ENCODE data around the gene AK5.

Gene AK5

DNA sequence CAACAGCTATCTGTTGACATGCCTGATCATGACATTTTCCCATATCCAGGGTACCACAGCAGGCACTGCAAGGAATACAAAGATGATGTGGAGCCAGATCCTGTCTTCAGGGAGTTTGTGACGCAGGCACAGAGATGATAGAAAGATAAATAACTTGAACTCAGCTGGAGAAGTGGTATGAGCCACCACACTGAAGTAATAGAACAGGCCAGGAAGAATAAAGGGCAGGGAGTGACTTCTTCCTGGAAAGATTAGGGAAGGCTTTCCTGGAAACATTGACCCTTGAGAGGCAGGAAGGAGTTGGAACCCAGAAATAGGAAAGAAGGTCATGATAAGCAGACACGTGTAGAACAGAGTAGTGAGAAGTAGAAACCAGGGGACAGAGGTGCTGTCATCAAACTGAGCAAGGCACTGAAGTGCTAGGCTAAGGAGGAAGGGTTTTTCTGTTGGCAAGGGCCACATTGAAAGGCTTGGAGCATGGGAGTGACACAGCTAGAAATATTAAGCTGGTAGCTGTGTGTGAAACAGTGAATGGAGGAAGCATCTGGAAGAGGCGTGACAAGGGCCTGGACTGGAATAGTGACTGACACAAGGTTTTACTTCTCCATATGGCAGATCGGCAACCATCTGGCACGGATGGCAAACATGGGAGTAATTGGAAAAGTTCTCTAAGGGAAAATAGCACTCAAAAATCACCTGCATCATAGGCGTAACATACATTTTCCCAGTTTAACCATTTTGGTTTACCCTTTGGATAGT, 68.4 kb downstream of the AK5 start:
- ATAC-seq (ENCODE audit: low read depth), result no peak
- Mint-ChIP-seq H3K36me3 (no peaks in the 10 kb centered on the region), H3K4me3 (no peak overlapping the region), H3K27ac (no peak overlapping the region), H3K27me3 (peaks cover 2% of the 10 kb centered on the region), H3K4me1 (no peaks in the 10 kb centered on the region), H3K9me3 (no peaks in the 10 kb centered on the region)
- DNase-seq (ENCODE audit: low spot score in 2 of 2), result no peak

DNA sequence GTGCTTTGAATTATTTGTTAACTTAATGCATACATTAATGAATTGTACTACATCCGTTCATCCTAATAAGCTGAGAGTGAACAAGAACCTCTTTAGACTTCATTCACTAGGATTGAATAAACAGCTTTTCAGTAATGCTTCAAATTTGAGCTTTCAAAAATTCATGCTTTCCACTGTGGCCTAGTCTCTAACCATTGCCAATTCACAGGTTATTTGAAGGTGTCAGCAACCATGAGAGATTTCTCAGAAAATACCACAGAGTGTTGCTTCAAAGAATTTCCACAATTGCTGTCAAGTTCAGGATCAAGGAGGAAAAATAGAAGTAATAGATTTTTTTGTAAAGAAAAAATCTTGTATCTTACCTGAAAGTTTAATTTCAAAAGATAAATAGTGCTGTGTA, 72.7 kb downstream of the AK5 start:
- H3K27me3 Mint-ChIP-seq, result peaks cover 5% of the 10 kb centered on the region
- H3K27ac Mint-ChIP-seq, result no peak overlapping the region
- no peaks in the 10 kb centered on the region for H3K4me1 Mint-ChIP-seq
- no peak overlapping the region for H3K4me3 Mint-ChIP-seq
- no peaks in the 10 kb centered on the region for H3K36me3 Mint-ChIP-seq
- ATAC-seq (ENCODE audit: low read depth) (no peak), DNase-seq (ENCODE audit: low spot score in 2 of 2) (no peak)
- no peaks in the 10 kb centered on the region for H3K9me3 Mint-ChIP-seq

DNA sequence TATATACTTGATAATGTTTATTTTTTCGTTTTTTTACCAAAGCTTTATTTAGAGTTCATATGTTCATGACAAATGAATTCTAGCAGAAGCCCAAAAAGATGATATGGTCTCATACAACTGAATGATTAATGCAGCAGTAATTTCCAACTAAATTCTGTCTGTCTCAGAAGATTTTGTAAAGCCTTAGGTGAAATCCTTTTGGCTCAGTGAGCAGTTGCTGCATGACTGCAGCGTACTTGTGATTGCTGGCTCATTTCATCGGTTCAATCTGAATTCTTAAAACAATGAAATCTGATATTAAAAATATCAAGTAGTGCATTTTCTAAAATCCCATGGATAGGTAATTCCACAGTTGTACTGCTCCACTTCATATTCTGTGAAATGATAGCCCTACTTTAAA, 73.2 kb downstream of the AK5 start:
- Mint-ChIP-seq H3K27ac (no peak overlapping the region), H3K4me1 (no peaks in the 10 kb centered on the region), H3K9me3 (no peaks in the 10 kb centered on the region), H3K4me3 (no peak overlapping the region), H3K27me3 (peaks cover 6% of the 10 kb centered on the region), H3K36me3 (no peaks in the 10 kb centered on the region)
- DNase-seq (ENCODE audit: low spot score in 2 of 2) (no peak), ATAC-seq (ENCODE audit: low read depth) (no peak)

DNA sequence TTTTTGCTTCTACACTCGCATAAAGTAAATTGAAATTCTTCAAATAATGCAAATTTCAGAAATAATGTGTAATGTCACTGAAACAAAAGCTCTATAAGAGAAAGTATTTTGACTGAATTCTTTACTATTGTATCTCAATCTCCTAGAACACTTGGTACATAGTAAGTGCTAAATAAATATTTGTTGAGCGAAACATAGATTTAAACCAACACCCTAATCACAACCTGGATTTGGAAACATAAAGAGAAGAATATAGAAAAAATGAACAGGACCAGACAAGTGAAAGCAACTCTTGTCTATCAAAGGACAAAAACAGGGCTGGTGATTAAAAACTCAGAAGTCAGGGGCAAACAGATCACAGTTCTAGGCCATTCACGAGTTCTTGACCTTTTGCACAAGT, 74.3 kb downstream of the AK5 start:
- DNase-seq (ENCODE audit: low spot score in 2 of 2), result no peak
- H3K36me3 Mint-ChIP-seq, result no peaks in the 10 kb centered on the region
- no peak overlapping the region for H3K27ac Mint-ChIP-seq
- ATAC-seq (ENCODE audit: low read depth), result no peak
- peaks cover 6% of the 10 kb centered on the region for H3K27me3 Mint-ChIP-seq
- no peak overlapping the region for H3K4me3 Mint-ChIP-seq
- no peaks in the 10 kb centered on the region for H3K9me3 Mint-ChIP-seq
- no peaks in the 10 kb centered on the region for H3K4me1 Mint-ChIP-seq

DNA sequence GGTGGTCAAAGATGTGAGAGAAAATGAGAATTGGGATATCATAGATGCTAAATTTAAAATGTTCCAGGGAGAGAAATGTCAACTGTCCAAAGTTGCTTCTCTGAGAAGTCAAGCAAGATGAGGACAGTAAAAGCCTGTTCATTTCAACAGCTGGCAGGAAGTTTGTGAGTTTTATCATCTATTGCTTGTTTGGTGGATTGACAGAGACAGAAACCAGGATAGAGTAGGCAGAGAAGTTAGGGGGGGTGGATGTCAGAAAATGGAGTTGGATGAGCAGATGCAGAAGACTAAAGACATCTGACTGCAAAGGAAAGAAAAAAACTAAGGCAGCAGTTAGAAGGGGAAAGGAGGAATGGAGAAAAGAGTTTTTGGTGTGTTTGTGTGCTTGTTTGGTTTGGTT, 78.4 kb downstream of the AK5 start:
- no peak for DNase-seq (ENCODE audit: low spot score in 2 of 2)
- ATAC-seq (ENCODE audit: low read depth), result no peak
- peaks cover 6% of the 10 kb centered on the region for H3K27me3 Mint-ChIP-seq
- H3K4me3 Mint-ChIP-seq, result no peak overlapping the region
- H3K4me1 Mint-ChIP-seq, result no peaks in the 10 kb centered on the region
- no peak overlapping the region for H3K27ac Mint-ChIP-seq
- H3K36me3 Mint-ChIP-seq, result no peaks in the 10 kb centered on the region
- H3K9me3 Mint-ChIP-seq, result no peaks in the 10 kb centered on the region

GRCh38 chr1:77361621-77362020, 79.8 kb downstream of the AK5 start:
- Mint-ChIP-seq H3K4me3 (no peak overlapping the region), H3K4me1 (no peaks in the 10 kb centered on the region), H3K36me3 (no peaks in the 10 kb centered on the region), H3K27me3 (peaks cover 4% of the 10 kb centered on the region), H3K9me3 (no peaks in the 10 kb centered on the region), H3K27ac (no peak overlapping the region)
- ATAC-seq (ENCODE audit: low read depth) (no peak), DNase-seq (ENCODE audit: low spot score in 2 of 2) (no peak)

DNA sequence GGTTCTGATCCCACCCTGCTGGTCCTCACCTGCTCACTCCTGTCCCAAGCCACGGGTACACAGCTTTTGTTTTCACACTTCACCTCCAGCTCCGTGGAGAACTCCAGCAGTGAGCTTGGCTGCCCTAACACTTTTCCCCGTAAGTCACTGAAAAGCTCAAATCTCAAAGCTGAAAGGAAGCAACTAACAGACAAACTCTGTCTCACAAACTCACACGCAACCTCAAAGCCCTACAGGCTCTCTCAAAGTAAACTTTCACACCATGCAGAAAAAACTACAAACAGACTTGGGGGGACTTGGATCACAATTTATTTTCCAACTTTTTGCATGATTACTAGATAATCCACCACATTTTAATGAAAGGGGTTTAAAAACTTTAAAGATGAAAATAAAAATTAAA, 88.3 kb downstream of the AK5 start:
- DNase-seq (ENCODE audit: low spot score in 2 of 2) (no peak), ATAC-seq (ENCODE audit: low read depth) (no peak)
- Mint-ChIP-seq H3K9me3 (no peaks in the 10 kb centered on the region), H3K27ac (no peak overlapping the region), H3K4me1 (no peaks in the 10 kb centered on the region), H3K4me3 (no peak overlapping the region), H3K27me3 (no peaks in the 10 kb centered on the region), H3K36me3 (no peaks in the 10 kb centered on the region)

DNA sequence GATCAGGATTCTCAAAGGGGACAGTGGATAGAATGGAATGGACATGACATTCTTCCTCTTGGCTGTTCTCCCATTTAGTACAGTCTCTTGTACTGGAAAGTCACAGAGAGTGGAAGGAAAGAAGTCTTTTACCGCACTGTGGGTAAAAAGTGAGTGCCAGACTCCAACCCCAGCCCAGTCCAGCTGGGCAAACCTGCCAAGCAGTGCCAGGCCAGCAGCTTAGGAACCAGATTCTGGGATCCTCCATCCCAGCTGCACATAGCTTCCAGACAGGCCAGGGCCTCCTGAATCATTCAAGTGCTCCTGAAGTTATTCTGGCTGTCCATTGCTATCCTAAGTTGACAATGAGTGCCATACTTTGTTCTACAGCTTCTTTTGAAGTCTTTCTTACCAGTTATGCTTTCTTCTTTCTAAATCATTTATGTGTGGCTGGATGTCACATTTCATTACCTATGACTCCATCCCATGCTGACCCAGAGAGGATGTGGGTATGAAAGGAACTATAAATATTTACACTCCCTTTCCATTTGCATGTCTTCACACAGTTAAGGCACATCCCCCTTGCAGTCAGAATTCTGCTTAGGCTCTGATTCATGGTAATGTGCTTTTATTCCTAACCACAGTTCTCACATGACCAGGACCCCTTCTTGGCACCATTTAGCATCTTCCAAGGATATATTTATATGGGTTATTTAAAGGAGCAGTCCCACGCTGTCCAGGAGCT, 88.9 kb downstream of the AK5 start:
- no peak overlapping the region for H3K4me3 Mint-ChIP-seq
- no peaks in the 10 kb centered on the region for H3K9me3 Mint-ChIP-seq
- H3K27me3 Mint-ChIP-seq, result no peaks in the 10 kb centered on the region
- H3K36me3 Mint-ChIP-seq, result no peaks in the 10 kb centered on the region
- H3K4me1 Mint-ChIP-seq, result no peaks in the 10 kb centered on the region
- ATAC-seq (ENCODE audit: low read depth) (no peak), DNase-seq (ENCODE audit: low spot score in 2 of 2) (no peak)
- H3K27ac Mint-ChIP-seq, result no peak overlapping the region

- no peaks in the 10 kb centered on the region for H3K4me1 Mint-ChIP-seq
- DNase-seq (ENCODE audit: low spot score in 2 of 2), result no peak
- no peaks in the 10 kb centered on the region for H3K36me3 Mint-ChIP-seq
- H3K9me3 Mint-ChIP-seq, result no peaks in the 10 kb centered on the region
- no peak for ATAC-seq (ENCODE audit: low read depth)
- H3K27ac Mint-ChIP-seq, result no peak overlapping the region
- H3K27me3 Mint-ChIP-seq, result no peaks in the 10 kb centered on the region
- no peak overlapping the region for H3K4me3 Mint-ChIP-seq
Observed at GRCh38 chr1:77371396-77371795, 89.6 kb downstream of the AK5 start.

DNA sequence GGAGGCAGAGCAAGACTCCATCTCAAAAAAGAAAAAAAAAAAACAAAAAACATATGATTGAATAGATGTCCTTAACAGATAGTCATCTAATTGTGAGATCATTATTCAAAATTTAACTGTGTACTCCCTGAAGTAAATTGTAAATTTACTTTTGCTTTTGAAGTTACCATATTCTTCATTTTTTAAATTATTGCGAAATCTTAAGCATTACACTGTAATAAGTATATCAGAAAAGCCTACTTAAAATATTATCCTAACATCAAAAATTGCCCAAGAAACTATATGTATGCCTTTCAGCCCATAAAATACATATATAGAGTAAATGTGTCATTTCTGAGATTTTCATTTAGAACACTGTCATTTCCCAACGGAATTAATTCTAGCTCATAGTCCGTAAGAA, 91.9 kb downstream of the AK5 start:
- H3K4me1 Mint-ChIP-seq, result no peaks in the 10 kb centered on the region
- H3K36me3 Mint-ChIP-seq, result no peaks in the 10 kb centered on the region
- DNase-seq (ENCODE audit: low spot score in 2 of 2) (no peak), ATAC-seq (ENCODE audit: low read depth) (no peak)
- H3K27me3 Mint-ChIP-seq, result peaks cover 4% of the 10 kb centered on the region
- no peaks in the 10 kb centered on the region for H3K9me3 Mint-ChIP-seq
- H3K27ac Mint-ChIP-seq, result no peak overlapping the region
- H3K4me3 Mint-ChIP-seq, result no peak overlapping the region

- no peaks in the 10 kb centered on the region for H3K4me1 Mint-ChIP-seq
- H3K27ac Mint-ChIP-seq, result no peak overlapping the region
- H3K27me3 Mint-ChIP-seq, result peaks cover 5% of the 10 kb centered on the region
- H3K4me3 Mint-ChIP-seq, result no peak overlapping the region
- H3K36me3 Mint-ChIP-seq, result no peaks in the 10 kb centered on the region
- no peaks in the 10 kb centered on the region for H3K9me3 Mint-ChIP-seq
- ATAC-seq (ENCODE audit: low read depth) (no peak), DNase-seq (ENCODE audit: low spot score in 2 of 2) (no peak)
Observed at GRCh38 chr1:77375541-77375940, 93.7 kb downstream of the AK5 start.

DNA sequence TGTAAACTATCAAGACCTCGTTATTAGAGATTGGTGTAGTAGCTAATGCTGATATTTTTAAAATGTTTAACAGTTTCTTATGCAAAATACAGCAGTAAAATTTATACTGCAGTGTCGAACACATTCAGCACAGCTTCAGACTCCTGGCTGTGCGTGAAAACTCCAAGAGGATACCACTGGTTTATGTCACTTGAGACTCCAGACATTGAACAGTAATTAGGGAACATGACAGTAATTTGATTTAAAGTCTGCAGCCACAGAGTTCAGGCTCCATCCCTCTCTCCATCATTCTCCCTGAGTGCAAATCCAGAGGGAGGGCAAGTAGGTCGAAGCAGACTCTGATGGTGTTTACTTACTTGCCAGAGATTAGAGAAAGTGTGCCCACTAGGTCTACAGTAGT, 94.2 kb downstream of the AK5 start:
- no peaks in the 10 kb centered on the region for H3K4me1 Mint-ChIP-seq
- peaks cover 5% of the 10 kb centered on the region for H3K27me3 Mint-ChIP-seq

DNA sequence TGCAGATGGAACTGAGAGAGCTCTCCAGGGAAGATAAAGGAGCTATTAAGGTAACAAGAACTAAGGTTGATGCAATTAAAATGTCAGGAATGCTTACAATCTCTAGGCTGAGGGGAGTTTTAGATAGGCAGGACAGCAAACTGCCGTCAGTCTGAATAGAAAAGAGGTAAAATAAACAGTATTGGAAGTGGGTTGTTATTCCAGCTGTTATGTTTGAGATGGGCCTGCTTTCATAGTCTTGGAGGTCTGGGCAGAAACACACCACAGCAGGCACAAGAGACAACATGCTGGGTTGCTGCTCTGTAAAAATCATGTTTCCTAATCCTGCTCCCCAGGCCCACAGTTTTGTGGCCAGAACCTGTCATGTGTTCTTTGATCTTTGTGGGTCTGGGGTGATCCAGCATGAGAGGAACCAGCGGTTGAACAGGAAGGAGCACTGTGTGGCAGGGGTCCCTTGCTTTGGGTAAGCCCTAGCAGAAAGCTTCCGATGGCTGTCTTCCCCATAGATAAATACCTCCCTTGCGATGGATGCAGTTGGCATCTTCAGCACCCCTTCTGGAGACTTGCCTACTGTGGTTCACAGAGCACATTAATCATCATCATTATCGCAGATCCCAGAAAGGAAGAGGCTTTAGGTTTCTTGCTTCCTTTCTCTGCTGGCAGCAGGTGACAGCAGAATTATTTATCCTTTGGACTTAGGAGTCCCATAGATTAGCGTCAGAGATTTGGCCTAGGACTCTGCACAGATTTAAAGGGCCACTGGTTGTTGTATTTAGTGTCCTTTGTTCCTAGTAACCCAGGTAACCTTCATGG, 97.1 kb downstream of the AK5 start:
- peaks cover 5% of the 10 kb centered on the region for H3K27me3 Mint-ChIP-seq
- ATAC-seq (ENCODE audit: low read depth) (no peak), DNase-seq (ENCODE audit: low spot score in 2 of 2) (no peak)
- no peaks in the 10 kb centered on the region for H3K4me1 Mint-ChIP-seq
- H3K27ac Mint-ChIP-seq, result no peak overlapping the region
- H3K9me3 Mint-ChIP-seq, result no peaks in the 10 kb centered on the region
- no peaks in the 10 kb centered on the region for H3K36me3 Mint-ChIP-seq
- no peak overlapping the region for H3K4me3 Mint-ChIP-seq

More for the DNA sequence above, 94.2 kb downstream of the AK5 start:
- DNase-seq (ENCODE audit: low spot score in 2 of 2) (no peak), ATAC-seq (ENCODE audit: low read depth) (no peak)
- Mint-ChIP-seq H3K36me3 (no peaks in the 10 kb centered on the region), H3K4me3 (no peak overlapping the region), H3K27ac (no peak overlapping the region), H3K9me3 (no peaks in the 10 kb centered on the region)

GRCh38 chr1:77382366-77382765, 100.5 kb downstream of the AK5 start:
- no peaks in the 10 kb centered on the region for H3K4me1 Mint-ChIP-seq
- ATAC-seq (ENCODE audit: low read depth), result no peak
- H3K4me3 Mint-ChIP-seq, result no peak overlapping the region
- DNase-seq (ENCODE audit: low spot score in 2 of 2), result no peak
- no peaks in the 10 kb centered on the region for H3K9me3 Mint-ChIP-seq
- H3K27ac Mint-ChIP-seq, result no peak overlapping the region
- peaks cover 3% of the 10 kb centered on the region for H3K27me3 Mint-ChIP-seq
- H3K36me3 Mint-ChIP-seq, result no peaks in the 10 kb centered on the region

All from memory B cell (primary cell).